Renal pelvis (tissue), 4 donors: ENCODE data around the gene CYS1. TPM values are rescaled to one million over a fixed set of nuclear protein-coding genes. Genes with fewer than 3 reads are reported as not detected.

Experiments used
- DNase-seq: peaks from one replicate; pipeline ENCODE4 v3.0.0-alpha.2; 2013
- polyA plus RNA-seq, 3 donors: library from polyadenylated mRNA; unstranded; fragments of 120-200 nt; gene quantifications; one replicate each; pipeline ENCODE4 v1.2.1, GENCODE V29; 2013; ENCODE audit not compliant: insufficient read length in 3 of 3

The CYS1 gene
- polyA plus RNA-seq, 3 donors = 111 to 118 (median 116) TPM

- DNase-seq = no peak
Observed at GRCh38 chr2:10075571-10076209, 4.5 kb downstream of the CYS1 start.

DNA sequence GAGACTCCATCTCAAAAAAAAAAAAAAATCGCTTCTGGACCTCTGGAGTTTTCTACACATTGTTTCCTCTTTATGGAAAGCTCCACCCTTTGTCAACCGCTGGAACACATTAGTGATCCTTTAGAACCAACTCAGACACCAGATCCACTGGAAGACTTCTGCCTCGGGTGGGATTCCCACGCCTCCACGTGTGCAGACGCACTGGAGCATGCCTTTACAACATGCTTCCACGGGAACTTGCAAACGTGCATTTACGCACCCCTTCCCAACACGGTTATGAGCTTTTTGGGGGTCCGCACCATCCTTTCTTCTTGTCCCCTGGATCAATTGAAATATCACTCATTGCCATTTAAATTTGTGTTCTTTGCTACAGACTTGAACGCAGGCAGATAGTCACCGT is 5.1 kb downstream of the CYS1 start:
- no peak for DNase-seq

- no peak for DNase-seq
Observed at GRCh38 chr2:10073706-10074105, 6.5 kb downstream of the CYS1 start.

DNA sequence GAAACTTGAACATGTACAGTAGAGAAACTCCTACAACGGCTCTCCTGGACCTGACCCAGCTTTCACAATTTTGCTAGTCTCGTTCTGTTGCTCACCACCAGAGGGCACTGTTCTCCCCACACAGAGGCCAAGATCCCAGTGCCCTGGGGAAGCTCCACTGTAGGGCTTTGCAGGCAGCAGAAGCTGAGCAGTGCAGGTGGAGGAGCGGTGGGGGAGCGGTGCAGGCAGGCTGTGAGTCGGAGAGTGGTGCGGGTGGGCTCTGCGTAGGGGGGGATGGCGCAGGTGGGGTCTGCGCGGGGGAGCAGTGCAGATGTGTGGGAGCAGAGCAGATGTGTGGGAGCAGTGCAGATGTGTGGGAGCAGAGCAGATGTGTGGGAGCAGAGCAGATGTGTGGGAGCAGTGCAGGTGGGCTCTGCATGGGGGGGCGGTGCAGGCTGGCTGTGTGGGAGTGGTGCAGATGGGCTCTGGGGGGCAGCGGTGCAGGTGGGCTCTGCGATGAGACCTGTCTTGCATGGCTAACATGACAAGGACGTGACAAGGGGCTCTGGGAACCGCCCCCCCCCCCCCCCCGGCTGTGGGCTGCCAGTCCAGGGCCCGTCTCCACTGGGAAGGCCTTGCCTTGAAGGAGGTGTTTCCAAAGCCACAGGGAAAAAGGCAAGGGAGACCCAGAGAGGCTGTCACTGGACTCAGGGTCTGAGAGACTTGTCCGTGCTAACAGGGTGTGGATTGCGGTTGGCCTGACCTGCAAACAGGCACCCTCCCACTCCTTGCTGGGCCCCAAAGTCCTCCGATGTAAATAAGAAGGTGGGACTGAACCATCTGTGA is 7.3 kb downstream of the CYS1 start:
- peak; percentile 90 for DNase-seq

- DNase-seq = no peak
Observed at GRCh38 chr2:10071595-10071994, 8.6 kb downstream of the CYS1 start.

DNA sequence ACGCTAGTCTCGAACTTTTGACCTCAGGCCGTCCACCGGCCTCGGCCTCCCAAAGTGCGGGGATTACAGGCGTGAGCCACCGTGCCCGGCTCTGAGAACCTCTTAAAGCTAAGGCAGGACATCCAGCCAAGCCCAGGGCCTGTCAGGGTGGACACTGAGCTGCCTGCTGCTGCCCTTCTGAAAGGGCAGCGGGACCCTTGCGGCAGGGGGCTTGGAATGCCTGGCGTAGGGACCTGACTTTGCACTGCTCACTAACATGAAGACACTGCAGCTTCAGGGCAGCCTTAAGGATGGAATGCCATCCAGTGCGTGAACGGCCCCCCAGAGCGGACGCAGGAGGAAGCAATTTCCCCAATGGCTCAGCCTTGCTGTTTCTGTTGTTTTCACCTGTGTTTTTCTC is 9.0 kb downstream of the CYS1 start:
- no peak for DNase-seq

DNA sequence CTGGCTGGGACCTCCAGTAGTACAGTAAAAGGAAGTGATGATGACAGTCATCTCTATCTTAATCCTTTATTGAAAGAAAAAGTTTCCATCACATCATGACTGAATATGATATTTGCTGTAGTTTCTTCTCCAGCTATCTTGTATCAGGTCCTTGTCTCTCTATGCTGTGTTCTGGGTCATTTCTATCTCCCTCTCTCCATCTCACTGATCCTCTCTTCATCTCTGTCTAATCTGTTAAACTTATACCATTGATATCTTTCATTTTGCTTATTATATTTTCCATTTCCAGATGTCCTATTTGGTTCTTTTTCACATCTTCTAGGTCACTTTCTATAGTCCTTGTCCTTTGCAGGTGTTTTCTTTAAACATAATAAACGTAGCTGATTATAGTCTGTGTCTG is 12.3 kb downstream of the CYS1 start:
- DNase-seq = no peak

DNA sequence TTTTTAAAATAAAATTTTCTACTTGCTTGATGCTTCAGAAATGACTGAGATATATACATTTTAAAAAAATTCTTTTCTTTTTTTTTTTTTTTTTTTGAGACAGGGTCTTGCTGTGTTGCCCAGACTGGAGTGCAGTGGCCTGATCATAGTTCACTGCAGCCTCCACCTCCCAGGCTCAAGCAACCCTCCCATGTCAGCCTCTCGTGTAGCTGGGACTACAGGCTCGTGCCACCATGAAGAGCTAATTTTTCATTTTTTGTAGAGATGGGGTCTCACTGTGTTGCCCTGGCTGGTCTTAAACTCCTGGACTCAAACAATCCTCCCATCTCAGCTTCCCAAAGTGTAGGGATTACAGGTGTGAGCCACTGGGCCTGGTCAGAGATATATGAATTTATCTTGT is 12.9 kb downstream of the CYS1 start:
- no peak for DNase-seq

DNA sequence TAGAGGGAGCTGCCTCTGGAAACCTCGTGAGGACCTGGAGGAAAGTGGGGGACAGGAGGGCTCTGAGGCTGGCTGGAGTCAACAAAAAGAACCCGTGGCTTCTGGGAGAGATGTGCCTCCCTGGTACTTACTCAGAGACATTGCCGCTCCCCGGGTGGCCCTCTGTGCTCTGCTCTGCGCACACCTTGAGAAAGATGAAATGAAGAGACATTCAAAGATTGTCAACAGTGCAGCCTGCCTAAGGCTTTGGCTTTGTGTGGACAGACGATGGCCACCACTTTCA is 14.5 kb downstream of the CYS1 start:
- DNase-seq = no peak

DNA sequence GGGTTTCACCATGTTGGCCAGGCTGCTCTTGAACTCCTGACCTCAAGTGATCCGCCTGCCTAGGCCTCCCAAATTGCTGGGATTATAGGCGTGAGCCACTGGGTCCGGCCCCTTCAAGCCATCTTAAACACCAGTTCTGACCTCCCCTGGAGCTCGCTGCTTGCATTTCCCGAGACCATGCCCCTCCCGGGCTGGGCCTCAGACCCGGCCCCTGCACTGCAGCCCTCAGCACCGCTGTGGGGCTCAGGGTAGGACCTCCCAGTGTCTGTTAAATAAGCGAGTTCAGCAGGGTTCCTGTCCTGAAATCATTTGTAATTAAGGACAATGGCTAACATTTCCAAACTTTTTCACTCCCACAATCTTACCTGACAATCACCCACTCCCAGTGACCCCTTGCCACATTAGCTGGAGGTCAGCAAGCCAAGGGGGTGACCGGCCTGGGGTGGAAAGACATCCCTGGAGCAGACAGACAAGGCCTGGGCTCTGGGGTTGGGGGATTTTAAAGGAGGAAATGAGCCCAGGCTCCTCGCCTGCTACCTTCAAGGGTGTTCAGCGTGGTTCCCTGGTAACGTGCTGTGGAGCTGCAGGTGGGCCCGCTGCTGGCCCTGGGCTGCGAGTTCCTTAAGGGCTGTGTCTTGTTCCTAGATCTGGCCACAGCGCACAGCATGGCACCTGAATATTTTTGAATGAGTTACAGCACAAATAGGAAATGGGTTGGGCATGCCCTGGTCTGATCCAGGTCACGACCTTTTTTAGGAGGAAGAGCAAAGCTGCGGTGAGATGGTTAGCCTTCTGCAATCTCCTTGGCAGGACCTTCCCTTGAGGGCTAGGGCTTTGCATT is 15.1 kb downstream of the CYS1 start:
- DNase-seq = no peak

- no peak for DNase-seq
Observed at GRCh38 chr2:10063566-10063965, 16.6 kb downstream of the CYS1 start.

DNA sequence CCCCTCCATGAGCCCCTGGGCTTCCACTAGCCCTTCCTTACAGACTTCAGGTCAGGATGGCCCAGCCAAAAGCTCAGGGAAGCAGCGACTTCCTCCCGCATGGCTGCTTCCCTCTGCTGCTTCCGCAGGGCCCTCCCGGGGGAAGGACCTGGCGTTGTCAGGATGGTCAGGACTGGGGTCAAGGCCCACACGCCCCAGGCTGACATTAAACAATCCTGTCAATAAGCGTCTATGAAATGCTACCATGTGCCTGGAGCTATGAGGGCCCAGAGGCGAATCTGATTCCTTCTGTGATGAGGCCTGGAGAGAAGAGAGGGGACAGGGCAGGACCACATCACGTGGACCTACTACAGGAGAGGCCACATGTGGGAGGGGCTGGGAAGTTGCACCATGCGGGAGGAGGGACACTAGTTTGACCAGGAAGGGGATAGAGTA is 17.3 kb downstream of the CYS1 start:
- DNase-seq = no peak

- DNase-seq = no peak
Observed at GRCh38 chr2:10061221-10061925, 18.8 kb downstream of the CYS1 start.

DNA sequence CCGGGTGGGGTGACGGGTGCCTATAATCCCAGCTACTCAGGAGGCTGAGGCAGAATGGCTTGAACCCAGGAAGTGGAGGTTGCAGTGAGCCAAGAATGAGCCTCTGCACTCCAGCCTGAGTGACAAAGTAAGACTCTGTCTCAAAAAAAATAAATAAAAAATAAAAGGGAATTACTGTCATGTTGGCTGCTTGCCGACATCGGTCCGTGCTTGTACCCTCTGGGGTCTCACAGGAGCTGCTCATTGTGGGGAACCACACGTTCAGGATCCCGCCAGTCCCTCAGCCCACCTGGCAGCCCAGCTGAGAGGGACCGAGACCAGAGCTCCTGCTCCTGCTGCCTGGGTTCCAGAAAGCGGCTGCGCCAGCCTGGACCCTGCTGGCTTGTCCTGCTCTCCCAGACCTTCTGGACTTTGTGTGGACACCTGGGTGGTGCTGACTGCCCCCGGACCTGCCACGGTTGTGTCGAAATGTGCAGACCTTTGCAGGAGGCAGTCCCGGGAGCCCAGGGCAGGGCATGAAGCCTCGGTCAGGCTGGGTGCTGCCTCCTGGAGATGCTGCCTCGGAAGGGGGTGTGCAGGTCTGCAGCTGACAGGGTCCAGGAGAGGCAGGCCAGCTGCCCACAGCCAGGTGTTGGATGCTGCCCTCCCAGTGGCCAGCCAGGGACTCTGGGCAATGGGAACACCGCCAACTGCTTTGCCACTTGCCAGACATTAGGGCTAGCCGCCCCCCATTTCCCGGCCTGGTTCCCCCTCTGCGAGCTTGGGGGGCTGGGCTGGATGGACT is 20.5 kb downstream of the CYS1 start:
- DNase-seq = no peak

DNA sequence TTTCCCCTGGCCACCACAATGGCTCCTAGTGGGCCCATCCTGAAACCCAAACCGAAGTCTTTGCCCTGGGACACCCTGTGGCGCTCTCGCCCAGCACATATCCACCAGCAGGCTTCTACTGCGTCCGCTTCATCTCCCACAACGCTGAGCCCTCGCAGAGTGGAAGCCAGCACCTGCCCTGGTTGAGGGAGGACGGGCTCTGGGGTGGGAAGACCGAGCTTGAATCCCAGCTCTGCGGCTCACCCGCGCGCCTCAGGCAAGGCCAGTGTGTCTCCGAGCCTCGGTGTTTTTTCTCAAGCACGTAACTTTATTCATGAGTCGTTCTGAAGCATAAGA is 21.2 kb downstream of the CYS1 start:
- DNase-seq = no peak

GRCh38 chr2:10058251-10059015 is 21.8 kb downstream of the CYS1 start:
- no peak for DNase-seq

DNA sequence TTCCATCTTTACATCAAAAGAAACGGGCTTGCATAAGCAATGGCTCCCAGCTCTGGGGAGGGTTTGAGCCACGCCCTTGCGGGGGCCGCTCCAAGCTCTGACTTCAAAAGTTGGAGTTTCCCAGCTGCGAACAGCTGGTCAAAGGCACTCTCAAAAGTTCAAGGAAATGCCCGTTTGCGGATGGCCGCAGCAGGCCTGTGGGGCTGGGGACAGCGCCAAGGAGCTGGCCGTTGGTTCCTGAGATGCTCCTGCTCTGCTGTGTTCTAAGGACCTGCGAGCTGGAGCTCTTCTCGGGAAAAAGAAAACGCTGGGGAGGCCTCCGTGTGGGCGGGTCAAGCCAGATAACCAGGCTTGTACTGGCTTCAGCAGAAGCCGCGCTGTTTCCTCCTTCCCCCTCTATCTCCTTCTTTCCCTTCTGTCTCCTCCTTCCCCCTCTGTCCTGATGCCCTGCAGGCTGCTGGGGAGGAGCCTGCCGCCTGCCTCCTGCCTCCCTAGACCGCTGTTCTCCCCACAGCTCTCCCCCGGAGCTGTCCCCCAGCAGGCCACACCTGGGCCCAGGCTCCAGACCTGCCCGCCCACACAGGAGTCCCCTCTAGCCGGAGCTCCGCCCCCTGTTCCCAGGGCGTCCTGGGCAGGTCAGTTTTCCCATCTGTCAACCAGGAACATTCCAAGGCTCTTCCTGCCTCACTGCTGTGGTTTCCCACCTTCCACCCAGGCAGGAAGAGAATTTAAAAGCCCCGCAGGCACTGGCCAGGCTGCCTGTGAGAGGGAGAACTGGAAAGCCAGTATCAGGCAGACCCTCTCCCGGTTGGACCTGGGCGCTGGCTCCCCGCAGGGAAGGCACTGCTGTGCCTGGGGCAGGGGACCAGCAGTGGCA is 22.7 kb downstream of the CYS1 start:
- DNase-seq = peak; percentile 88

DNA sequence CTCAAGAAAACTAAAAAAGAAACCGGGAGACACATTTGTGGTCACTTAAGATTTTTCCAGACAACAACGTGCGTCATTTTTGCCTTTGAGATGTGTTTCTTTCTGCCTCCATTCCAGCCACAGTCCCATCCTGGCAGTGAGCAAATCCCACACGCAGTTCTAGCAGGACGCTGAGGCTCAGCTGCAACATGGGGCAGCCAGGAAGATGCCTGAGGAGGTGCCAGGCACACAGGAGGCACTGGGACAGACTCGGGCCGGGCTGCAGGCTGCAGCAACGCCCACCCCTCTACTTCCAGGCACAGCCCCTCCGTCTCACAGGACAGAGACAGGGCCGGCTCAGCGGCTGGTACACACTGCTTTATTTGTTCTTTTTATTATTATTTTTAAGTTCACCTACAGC is 23.8 kb downstream of the CYS1 start:
- DNase-seq = no peak

DNA sequence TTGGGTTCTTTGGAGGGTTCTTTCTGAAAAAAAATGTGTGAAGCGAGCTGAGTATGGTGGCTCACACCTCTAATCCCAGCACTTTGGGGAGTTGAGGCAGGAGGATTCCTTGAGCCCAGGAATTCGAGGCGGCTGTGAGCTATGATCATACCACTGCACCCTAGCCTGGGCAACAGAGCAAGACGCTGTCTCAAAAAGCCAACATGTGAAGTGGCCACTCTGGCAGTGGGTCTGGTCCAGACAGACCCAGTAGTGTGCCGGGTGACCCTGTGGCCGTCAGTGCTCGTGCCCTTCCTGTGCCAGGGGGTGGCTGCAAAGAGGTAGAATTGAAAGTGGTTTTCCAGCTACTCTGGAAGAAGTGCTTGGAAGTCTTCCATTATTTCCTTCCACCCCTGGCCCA is 25.2 kb downstream of the CYS1 start:
- no peak for DNase-seq

DNA sequence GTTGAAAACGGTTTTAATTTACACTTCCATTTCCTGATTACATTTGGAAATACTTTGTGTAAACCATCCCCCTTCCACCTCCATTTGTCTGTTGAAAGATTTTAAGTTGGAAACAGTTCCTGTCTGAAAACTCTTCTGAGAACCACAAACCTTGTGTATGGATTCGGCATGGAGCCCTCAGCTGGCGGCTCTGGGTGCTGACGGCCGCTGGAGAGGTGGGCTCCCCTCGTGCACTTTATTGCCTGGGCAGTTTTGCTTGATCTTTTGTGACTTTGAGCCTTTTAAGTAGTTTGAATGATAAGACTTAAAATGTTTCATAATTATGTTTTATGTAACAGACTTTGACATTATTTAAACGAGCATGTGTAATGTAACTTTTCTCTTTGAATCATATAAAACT is 25.8 kb downstream of the CYS1 start:
- no peak for DNase-seq
